ENCODE results near the gene ZNF366.

Gene ZNF366

DNA sequence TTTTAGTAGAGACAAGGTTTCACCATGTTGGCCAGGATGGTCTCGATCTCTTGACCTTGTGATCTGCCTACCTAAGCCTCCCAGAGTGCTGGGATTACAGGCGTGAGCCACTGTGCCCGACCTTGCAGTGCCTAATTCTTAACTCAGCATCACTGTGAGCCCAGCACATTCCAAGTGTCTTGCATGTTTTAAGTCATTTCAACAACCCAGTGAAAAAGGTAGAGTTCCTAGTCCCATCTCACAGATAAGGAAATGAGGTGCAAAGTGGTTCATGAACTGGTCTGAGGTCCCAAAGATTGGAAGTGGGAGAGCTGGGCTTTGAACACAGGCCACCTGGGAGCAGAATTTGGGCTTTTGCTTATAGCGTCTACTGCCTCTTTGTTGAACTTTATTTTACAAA is 68.0 kb downstream of the ZNF366 start:
- H3K4me3 ChIP-seq (replicated peaks; ENCODE audit: low read depth, low read length) = no peak overlapping the region
- DNase-seq (ENCODE audit: low read depth) = no peak
- no peak for TF ChIP-seq CTCF (IDR thresholded peaks at IDR 0.05; ENCODE audit: low read length, missing control alignments)

- H3K4me3 ChIP-seq (replicated peaks; ENCODE audit: low read depth, low read length) = no peak overlapping the region
- TF ChIP-seq CTCF (IDR thresholded peaks at IDR 0.05; ENCODE audit: low read length, missing control alignments) = no peak
- no peak for DNase-seq (ENCODE audit: low read depth)
Measured at GRCh38 chr5:72438141-72438540, 69.1 kb downstream of the ZNF366 start.

DNA sequence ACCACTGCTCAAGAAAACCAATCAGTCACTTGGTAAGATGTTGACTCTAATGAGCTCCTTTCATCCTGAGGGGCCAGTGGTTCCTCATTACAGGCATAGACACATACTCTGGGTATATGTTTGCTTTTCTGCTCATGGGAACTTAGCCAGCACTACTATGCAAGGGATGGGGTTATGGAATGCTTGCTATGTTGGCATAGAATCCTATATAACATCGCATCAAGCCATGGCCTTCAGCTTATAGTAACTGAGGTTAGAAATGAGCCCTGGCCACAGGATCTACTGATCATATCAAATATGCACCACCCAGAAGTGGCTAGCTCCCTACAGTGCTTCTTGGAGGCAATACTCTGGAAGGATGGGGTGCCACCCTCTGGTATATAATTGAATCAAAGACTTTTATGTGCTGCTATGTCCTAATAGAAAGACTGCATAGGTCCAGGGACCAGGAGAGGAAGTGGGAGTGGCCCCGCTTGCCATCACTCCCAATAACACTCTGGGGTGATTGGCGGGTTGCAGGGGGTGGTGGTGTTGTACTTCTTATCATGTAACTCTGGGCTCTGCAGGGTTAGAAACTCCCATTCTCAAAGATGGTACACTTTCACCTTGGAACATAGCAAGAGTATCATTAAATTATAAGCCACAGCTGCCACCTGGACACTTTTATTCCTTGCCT is 70.3 kb downstream of the ZNF366 start:
- peak; percentile 43 for DNase-seq (ENCODE audit: low read depth)
- no peak for TF ChIP-seq CTCF (IDR thresholded peaks at IDR 0.05; ENCODE audit: low read length, missing control alignments)
- no peak overlapping the region for H3K4me3 ChIP-seq (replicated peaks; ENCODE audit: low read depth, low read length)

- TF ChIP-seq CTCF (IDR thresholded peaks at IDR 0.05; ENCODE audit: low read length, missing control alignments) = no peak
- no peak for DNase-seq (ENCODE audit: low read depth)
- H3K4me3 ChIP-seq (replicated peaks; ENCODE audit: low read depth, low read length) = no peak overlapping the region
Measured at GRCh38 chr5:72434781-72435437, 72.3 kb downstream of the ZNF366 start.

DNA sequence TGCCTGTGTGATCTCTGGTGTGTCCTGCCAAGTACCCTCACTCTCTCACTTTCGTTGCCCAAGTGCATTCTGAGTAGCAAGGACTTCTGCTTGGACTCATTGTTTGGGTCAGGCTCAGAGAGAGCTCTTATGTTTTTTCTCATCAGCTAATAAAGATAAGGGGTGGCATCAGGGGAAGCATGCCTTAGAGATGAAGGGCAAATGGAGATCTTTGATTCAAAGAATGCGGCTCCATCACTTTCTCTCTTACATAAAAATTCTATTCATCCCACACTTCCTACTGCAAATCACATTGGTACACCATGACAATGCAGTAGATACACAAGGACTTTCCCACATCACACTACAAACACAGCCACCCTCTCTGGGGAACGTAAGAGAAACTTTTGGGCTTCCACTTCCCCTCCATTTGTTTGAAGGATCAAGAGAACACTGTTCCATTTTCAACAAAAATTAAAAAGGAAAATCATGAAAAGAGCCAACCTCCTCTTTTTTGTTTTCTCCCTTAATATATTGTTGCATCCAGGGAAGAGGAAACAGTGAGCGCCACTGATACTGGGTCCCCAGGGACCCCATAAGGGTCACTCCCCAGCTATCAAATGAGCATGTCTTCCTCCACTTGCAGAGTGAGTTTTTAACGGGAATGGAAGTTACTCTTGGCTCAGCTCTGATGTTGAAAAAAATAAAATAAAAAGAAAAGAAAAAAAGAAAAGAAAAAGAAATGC is 73.0 kb downstream of the ZNF366 start:
- TF ChIP-seq CTCF (IDR thresholded peaks at IDR 0.05; ENCODE audit: low read length, missing control alignments) = no peak
- no peak overlapping the region for H3K4me3 ChIP-seq (replicated peaks; ENCODE audit: low read depth, low read length)
- DNase-seq (ENCODE audit: low read depth) = no peak

DNA sequence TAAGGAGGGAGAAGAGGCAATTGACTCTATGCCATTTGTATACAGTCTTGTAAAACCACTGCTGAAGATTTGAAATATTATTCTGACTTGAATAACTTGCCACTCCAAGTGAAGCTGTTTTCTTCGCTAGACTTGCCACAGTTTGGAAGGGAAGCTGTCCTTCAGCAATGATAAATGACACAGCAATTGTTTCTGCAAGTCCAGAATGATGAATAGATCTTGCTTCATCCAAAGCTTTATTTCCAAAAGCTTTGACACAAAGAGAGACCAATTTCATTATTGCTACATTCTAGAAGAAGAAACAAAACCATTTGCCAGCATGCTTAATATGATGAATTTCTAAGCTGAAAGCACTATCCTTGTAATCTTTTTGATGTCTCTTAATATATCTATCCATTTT is 73.7 kb downstream of the ZNF366 start:
- TF ChIP-seq CTCF (IDR thresholded peaks at IDR 0.05; ENCODE audit: low read length, missing control alignments) = no peak
- DNase-seq (ENCODE audit: low read depth) = peak; percentile 48

More for the DNA sequence above, 73.7 kb downstream of the ZNF366 start:
- H3K4me3 ChIP-seq (replicated peaks; ENCODE audit: low read depth, low read length) = no peak overlapping the region
